Lower leg skin (tissue), 3 donors: ENCODE measurements around the gene MRPL54.

Experiments
- CTCF ChIP-seq, 3 donors: fragments of 450-650 bp; IDR thresholded peaks; one replicate each; pipeline ENCODE4 v1.5.1; 2016; ENCODE audit warnings: antibody characterized with exemption in 3 of 3, mild to moderate bottlenecking in 3 of 3, moderate library complexity in 2 of 3
- POLR2A ChIP-seq, 2 donors: fragments of 450-650 bp; IDR thresholded peaks; one replicate each; pipeline ENCODE4 v1.6.1; 2016 to 2017; ENCODE audit warnings: antibody characterized with exemption in 2 of 2, mild to moderate bottlenecking in 1 of 2, moderate library complexity in 1 of 2

DNA sequence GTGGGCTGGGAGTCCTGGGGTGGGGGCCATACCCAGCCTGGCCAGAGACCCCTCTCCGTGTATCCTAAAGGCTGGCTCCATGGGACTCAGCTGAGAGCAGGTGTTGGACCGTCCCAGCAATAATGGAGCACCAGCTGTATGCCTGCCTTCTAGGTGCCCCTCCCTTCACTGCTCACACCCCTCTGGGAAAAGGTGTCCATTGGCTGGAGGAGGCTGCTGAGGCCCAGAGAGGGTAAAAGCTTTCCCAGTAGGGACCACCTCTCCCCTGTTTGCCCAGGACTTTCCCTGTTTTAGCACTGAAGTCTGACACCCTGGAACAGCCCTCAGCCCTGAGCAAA, 12.9 kb downstream of the MRPL54 start:
- TF ChIP-seq CTCF (IDR thresholded peaks at IDR 0.05) (no peak), POLR2A (IDR thresholded peaks at IDR 0.05) (no peak)
